Stimulated activated naive CD8-positive, alpha-beta T cell treated with anti-CD3 and anti-CD28 coated beads, Interleukin-15, Interleukin-2, amounts not matched to agents 100 ng/mL and 50 ng/mL, for 24 hours (primary cell): Measurements from ENCODE around the gene MISFA.
"Not testable (repeated sequence)": the region's sequence is repeated elsewhere in the genome, so short reads cannot be mapped to it uniquely, and the experiment has no call there.

ENCODE experiments used
- H3K27ac Mint-ChIP-seq: one replicate; pipeline ENCODE4 v1.8.0; 2021; ENCODE audit warnings: mild to moderate bottlenecking, mixed read lengths
- H3K27me3 Mint-ChIP-seq: one replicate; pipeline ENCODE4 v1.8.0; 2021; ENCODE audit warnings: mixed read lengths
- H3K36me3 Mint-ChIP-seq: one replicate; pipeline ENCODE4 v1.8.0; 2021; ENCODE audit warnings: low read depth, mixed read lengths
- H3K4me1 Mint-ChIP-seq: one replicate; pipeline ENCODE4 v1.8.0; 2021; ENCODE audit warnings: low read depth, mixed read lengths
- H3K4me3 Mint-ChIP-seq: one replicate; pipeline ENCODE4 v1.8.0; 2021; ENCODE audit warnings: mild to moderate bottlenecking, mixed read lengths
- H3K9me3 Mint-ChIP-seq: one replicate; pipeline ENCODE4 v1.8.0; 2021; ENCODE audit warnings: mixed read lengths

MISFA gene

DNA sequence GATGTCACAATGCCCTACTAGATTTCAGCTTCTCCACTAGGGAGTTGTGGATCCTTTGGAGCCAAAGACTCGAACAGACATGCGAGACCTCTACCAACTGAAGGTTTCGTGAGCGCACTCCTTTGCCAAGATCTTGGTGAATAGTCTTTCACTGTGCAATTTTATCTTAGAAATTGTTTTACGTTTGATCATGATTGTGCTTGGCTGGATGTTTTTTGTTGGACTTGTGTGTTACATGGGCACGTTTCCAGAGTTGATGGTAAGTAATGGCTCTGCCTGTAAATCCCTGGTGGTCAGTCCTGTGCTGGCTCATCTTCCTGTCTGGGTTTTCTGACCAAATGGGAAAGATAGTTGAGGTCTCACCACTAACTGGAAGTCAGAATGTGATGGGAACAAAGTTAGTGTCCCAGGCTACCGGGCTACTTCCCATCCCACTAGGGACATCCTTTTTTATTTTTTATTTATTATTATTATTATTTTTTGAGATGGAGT lies at the start of gene MISFA:
TSS of gene MISFA (plus strand) at position 51 of the 492 bp plus-strand sequence. CDS start at position 191, 140 bp downstream.
- no peaks in the 10 kb centered on the region for H3K36me3 Mint-ChIP-seq
- no peaks in the 10 kb centered on the region for H3K27me3 Mint-ChIP-seq
- no peak within 1 kb of the TSS for H3K27ac Mint-ChIP-seq
- no peaks in the 10 kb centered on the region for H3K9me3 Mint-ChIP-seq
- no peak within 1 kb of the TSS for H3K4me3 Mint-ChIP-seq
- H3K4me1 Mint-ChIP-seq, result no peaks in the 10 kb centered on the region

DNA sequence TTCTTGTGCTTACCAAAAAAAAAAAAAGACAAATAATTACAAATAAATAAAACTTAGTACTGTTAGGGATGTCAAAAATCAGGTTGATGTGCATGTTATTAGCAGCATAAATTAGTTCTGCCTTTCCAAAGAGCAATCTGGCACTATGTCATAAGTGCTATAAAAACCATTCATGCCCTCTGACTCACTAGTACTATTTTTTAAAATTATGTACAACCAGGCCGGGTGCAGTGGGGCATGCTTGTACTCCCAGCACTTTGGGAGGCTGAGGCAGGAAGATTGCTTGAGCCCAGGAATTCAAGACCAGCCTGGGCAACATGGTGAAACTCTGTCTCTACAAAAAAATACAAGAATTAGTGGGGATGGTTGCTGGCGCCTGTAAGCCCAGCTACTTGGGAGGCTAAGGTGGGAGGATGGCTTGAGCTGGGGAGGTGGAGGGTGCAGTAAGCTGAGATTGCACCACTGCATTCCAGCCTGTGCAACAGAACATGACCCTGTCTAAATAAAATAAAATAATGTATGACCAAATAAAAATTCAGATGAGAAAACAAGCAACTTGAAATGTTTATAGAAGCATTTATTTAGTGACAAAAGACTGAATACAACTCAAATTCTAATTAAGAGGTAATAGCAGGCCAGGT lies 36.4 kb upstream of the MISFA start:
- Mint-ChIP-seq H3K36me3 (peaks cover 17% of the 10 kb centered on the region), H3K4me3 (no peak overlapping the region), H3K27ac (no peak overlapping the region), H3K9me3 (no peaks in the 10 kb centered on the region), H3K27me3 (no peaks in the 10 kb centered on the region), H3K4me1 (no peaks in the 10 kb centered on the region)

DNA sequence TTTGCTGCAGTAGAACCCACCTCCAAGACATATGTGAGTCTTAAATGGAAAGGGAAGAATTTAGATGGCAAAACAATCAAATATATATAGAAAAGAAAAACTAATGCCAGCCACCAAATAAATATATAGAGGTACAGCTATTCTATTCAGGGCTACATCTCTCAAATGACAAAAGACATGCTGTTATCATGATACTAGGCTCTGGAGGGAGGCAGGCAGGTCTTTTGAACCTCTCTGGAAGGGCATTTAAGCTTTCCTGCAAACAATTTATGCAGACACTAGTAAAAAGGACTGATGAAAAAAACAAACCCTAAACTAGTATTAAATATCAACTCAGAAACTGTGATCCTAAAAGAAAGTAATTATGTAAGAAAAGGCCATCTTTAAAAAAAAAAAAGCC lies 35.4 kb upstream of the MISFA start:
- H3K9me3 Mint-ChIP-seq, result no peaks in the 10 kb centered on the region
- no peaks in the 10 kb centered on the region for H3K4me1 Mint-ChIP-seq
- H3K36me3 Mint-ChIP-seq, result peaks cover 18% of the 10 kb centered on the region
- no peak overlapping the region for H3K4me3 Mint-ChIP-seq
- H3K27me3 Mint-ChIP-seq, result no peaks in the 10 kb centered on the region
- H3K27ac Mint-ChIP-seq, result no peak overlapping the region

DNA sequence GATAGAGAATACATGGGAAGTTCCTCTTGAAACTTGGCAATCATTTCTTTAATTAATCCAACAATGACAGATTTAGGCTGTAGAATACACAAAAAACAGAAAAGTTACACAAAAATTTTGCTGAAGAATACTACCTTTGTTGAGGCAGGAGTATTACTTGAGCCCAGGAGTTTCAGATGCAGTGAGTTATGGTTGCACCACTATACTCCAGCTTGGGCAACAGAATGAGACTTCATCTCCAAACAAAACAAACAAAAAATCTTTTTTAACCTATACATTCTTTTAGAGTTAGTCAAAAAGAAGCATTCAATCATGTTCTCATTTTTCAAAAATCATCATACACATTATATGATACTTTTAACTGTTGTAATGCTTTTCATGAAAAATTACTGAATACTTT lies 33.2 kb upstream of the MISFA start:
- no peak overlapping the region for H3K27ac Mint-ChIP-seq
- H3K27me3 Mint-ChIP-seq, result no peaks in the 10 kb centered on the region
- no peaks in the 10 kb centered on the region for H3K4me1 Mint-ChIP-seq
- H3K4me3 Mint-ChIP-seq, result no peak overlapping the region
- H3K9me3 Mint-ChIP-seq, result no peaks in the 10 kb centered on the region
- H3K36me3 Mint-ChIP-seq, result peaks cover 33% of the 10 kb centered on the region

DNA sequence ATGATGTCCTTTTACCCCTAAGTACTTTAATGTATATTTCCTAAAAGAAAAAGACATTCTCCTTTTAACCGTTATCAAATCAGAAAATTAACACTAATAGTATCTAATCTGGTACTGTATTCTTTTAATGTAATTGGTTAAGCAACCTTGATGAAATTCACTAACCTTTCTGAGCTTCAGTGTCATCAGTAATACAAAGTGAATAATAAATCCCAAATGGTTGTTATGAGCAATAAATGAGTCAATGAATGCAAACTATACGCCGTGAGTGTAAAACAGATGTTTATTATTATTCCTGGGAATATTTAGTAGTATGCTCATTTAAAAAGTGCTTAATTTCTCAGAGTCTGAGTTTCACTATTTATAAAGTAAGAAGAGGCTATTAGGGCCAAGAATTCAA lies 32.5 kb upstream of the MISFA start:
- no peak overlapping the region for H3K4me3 Mint-ChIP-seq
- H3K27ac Mint-ChIP-seq, result no peak overlapping the region
- H3K36me3 Mint-ChIP-seq, result peaks cover 34% of the 10 kb centered on the region

DNA sequence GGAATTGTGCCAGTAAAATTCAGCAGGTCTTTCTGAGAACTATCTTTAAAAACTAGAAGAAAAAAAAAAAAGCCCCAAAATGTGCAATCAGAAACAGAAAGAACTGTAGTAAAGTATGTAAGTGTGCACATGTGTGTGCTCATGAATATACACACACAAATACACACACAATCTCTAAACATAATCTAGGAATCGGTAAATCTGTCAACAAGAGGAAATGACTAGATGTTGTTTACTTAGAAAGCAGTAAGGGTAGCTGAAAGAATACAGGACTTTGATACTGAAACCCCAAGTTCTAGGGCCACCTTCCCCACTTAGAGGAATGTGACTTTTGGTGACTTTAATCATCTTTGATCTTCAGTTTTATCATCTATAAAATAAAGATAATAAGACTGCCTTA lies 24.2 kb upstream of the MISFA start:
- Mint-ChIP-seq H3K27me3 (no peaks in the 10 kb centered on the region), H3K36me3 (peaks cover 45% of the 10 kb centered on the region), H3K9me3 (no peaks in the 10 kb centered on the region), H3K4me3 (no peak overlapping the region), H3K27ac (no peak overlapping the region), H3K4me1 (peaks cover 10% of the 10 kb centered on the region)

More for the DNA sequence above, 32.5 kb upstream of the MISFA start:
- Mint-ChIP-seq H3K4me1 (no peaks in the 10 kb centered on the region), H3K9me3 (no peaks in the 10 kb centered on the region), H3K27me3 (no peaks in the 10 kb centered on the region)

DNA sequence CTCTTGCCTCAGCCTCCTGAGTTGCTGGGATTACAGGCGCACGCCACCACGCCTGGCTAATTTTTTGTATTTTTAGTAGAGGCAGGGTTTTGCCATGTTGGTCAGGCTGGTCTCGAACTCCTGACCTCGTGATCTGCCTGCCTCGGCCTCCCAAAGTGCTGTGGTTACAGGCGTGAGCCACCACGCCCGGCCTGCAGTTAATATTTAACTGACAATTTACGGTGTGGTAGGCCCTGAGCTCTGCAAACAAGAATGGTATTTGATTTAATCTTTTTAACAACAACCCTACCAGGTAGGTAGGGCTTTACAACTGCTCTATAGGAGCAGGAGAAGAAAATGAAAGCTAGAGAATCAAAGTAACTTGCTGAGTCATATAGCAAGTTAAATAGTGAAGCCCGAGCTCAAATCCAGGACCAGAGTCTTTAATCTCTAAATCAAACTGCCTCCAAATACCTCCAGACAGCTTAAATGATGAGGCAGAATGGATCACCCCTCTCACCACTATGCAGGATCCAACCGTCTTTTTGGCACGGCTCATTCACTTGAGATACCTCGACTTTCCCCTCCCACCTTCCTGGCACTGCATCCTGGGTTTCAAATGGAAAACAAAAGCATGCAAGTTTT lies 20.5 kb upstream of the MISFA start:
- Mint-ChIP-seq H3K27me3 (no peaks in the 10 kb centered on the region), H3K4me1 (peaks cover 10% of the 10 kb centered on the region), H3K27ac (no peak overlapping the region), H3K4me3 (peak overlapping the region; percentile 27), H3K9me3 (no peaks in the 10 kb centered on the region), H3K36me3 (peaks cover 27% of the 10 kb centered on the region)

DNA sequence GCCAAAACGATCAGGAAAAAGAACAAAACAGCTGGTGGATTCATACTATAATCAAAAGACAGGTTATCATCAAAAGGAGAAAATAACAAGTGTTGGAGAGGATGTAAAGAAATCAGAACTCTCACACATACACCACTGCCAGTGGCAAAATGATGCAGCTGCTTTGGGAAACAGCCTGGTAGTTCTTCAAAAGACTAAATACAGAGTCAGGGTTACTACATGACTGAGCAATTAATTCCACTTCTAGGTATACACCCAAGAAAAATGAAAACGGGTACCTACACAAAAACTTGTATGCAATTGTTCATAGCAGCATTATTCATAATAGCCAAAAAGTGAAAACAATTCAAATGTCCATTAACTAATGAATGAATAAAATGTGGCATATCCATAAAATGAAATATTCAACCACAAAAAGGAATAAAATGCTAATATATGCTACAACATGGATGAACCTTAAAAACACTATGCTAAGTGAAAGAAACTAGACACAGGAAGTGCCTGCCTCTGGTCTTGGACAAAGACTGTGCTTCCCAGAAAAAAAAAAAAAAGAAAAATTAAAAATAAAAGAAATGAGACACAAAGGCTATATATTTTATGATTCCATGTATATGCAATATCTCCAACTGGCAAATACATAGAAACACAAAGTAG lies 19.3 kb upstream of the MISFA start:
- H3K9me3 Mint-ChIP-seq, result no peaks in the 10 kb centered on the region
- H3K4me1 Mint-ChIP-seq, result peaks cover 10% of the 10 kb centered on the region
- H3K36me3 Mint-ChIP-seq, result peaks cover 22% of the 10 kb centered on the region
- no peaks in the 10 kb centered on the region for H3K27me3 Mint-ChIP-seq
- H3K4me3 Mint-ChIP-seq, result no peak overlapping the region
- H3K27ac Mint-ChIP-seq, result no peak overlapping the region

DNA sequence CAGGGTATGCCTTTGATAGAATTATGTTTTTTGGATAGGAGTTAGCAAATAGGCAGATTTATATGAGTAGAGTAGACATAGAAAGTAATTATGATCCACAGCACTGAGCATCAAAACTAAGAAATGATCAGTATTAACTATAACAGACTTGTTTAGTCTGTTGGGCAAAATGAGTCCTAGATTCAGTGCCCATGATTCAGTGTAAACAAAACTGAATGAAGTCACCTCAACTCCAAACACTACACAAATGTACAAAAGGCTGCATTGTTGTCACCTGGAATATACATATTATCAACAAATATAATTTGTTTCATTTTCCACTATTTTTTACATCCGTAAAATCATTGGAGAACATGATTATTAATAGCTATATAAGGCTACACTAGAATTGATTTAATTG lies 17.8 kb upstream of the MISFA start:
- H3K9me3 Mint-ChIP-seq, result no peaks in the 10 kb centered on the region
- peaks cover 18% of the 10 kb centered on the region for H3K36me3 Mint-ChIP-seq
- H3K4me3 Mint-ChIP-seq, result no peak overlapping the region
- peaks cover 10% of the 10 kb centered on the region for H3K4me1 Mint-ChIP-seq
- no peak overlapping the region for H3K27ac Mint-ChIP-seq
- no peaks in the 10 kb centered on the region for H3K27me3 Mint-ChIP-seq

DNA sequence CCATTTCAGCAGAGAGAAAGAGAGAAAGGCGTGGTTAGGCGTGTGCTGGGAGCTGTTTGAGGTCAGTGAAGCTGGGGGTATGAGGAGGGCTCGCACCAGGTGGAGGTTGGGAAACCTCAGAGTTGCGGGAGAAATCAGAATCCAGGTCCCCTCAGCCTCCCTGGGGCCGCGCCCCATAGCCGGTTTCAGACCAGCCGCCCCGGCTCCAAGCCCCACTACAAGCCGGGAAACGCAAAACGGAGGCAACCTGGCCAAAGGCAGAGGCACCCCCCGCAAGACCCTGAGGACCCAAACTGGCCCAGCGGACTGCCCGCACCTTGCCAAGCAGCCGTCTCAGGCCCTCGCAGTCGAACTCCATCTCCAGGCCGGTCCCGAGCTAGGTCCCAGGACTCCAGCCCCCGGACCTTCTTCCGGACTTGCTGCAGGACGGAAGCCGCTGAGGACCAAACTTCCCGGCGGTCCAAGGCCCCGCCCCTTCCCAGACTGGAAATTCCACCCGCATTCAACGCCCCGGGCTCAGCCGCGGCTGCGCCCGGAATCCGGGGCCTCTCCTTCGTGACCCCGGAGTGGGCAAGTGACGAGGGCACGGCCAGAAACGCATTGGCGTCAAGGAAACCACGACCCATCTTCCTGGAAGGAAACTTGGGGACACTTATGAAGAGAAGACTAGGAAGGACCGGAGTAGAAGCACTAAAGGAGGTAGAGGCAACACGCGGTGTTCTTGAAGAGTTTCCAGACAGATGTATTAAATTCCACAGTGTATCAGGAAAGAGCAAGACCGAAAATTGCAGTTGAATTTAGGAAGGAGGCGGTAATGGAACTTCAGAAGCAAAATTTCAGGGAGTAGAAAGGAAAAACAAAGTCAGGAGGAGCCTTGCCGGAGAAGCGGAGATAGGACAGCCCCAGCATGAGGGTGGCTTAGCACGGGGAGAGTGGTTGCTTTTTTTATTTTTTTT lies 11.0 kb upstream of the MISFA start, which contains the start of gene UEVLD:
TSS of gene UEVLD (minus strand) at position 438 of the 956 bp plus-strand sequence. CDS start at position 358, 80 bp downstream.
- no peak within 1 kb of the TSS for H3K27ac Mint-ChIP-seq
- H3K36me3 Mint-ChIP-seq, result no peaks in the 10 kb centered on the region
- no peak within 1 kb of the TSS for H3K4me3 Mint-ChIP-seq
- H3K9me3 Mint-ChIP-seq, result no peaks in the 10 kb centered on the region
- H3K27me3 Mint-ChIP-seq, result no peaks in the 10 kb centered on the region
- H3K4me1 Mint-ChIP-seq, result no peaks in the 10 kb centered on the region

DNA sequence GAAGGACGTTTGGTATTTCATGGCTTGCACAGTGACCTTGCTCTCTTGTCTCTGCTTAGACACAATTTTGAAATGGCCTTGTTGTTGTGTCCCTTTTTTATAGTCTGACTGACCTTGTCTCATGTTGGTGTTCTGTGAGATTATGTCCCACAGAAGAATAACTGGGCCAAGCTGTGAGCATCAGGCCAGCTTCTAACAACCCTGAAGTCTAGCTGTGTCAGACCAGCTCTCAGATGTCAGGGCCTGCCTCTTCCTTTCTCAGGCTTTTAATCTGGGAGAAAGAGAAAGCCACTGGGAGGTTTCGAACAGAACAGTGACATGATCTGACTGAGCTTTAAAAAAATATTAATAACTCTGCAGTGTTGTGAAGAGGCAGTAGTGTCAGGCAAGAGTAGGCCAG lies 9.0 kb upstream of the MISFA start:
- H3K27me3 Mint-ChIP-seq, result no peaks in the 10 kb centered on the region
- no peaks in the 10 kb centered on the region for H3K4me1 Mint-ChIP-seq
- H3K36me3 Mint-ChIP-seq, result no peaks in the 10 kb centered on the region
- no peaks in the 10 kb centered on the region for H3K9me3 Mint-ChIP-seq
- peak overlapping the region; percentile 56 for H3K27ac Mint-ChIP-seq
- H3K4me3 Mint-ChIP-seq, result peak overlapping the region; percentile 17

DNA sequence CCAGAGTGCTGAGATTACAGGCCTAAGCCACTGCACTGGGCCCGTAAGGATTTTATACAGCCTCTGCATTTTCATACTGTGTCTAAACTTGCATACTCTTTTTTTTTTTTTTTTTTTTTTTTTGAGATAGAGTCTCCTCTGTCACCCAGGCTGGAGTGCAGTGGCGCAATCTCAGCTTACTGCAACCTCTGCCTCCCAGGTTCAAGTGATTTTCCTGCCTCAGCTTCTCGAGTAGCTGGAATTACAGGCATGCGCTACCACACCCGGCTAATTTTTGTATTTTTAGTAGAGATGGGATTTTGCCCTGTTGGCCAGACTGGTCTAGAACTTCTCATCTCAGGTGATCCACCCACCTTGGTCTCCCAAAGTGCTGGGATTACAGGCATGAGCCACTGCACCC lies 5.5 kb upstream of the MISFA start:
- not testable (repeated sequence) for H3K27me3 Mint-ChIP-seq, H3K9me3 Mint-ChIP-seq, H3K4me1 Mint-ChIP-seq, H3K27ac Mint-ChIP-seq, H3K36me3 Mint-ChIP-seq, H3K4me3 Mint-ChIP-seq

DNA sequence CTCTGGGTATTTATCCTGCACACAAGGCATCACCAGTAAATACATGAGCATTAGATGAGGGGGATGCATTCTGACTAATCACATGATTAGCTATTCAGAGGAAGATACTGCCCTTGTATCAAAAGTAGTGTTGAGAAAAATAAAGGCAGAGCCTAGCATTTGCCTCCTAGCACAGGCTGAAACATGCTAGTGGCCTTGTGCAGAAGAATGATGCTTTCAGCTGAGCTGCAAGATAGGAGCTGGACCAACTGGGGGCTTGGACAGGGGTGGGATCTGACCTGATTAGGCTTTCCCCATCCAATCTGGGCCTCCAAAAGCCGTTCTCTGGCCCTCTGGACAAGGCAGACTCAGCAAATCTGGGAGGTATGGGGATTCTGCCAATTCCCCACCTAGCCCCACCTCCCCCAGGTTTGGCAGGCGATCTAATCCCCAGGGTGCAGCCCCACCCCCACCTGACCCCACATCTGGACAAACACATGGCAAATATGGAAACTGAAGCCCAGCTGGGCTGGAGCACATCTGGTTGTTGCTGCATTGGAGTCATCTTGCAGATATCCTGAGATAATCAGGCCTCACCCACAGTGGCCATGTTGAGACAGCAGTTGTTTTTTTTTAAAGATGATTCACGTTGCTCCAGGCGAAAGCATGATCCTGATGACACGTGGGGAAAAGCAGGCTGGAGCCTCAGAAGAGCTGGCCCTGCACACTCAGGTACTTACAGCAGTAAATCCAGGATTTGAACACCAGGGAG lies 4.4 kb upstream of the MISFA start:
- no peaks in the 10 kb centered on the region for H3K4me1 Mint-ChIP-seq
- no peaks in the 10 kb centered on the region for H3K9me3 Mint-ChIP-seq
- no peaks in the 10 kb centered on the region for H3K27me3 Mint-ChIP-seq
- H3K4me3 Mint-ChIP-seq, result no peak overlapping the region
- H3K36me3 Mint-ChIP-seq, result no peaks in the 10 kb centered on the region
- H3K27ac Mint-ChIP-seq, result no peak overlapping the region

DNA sequence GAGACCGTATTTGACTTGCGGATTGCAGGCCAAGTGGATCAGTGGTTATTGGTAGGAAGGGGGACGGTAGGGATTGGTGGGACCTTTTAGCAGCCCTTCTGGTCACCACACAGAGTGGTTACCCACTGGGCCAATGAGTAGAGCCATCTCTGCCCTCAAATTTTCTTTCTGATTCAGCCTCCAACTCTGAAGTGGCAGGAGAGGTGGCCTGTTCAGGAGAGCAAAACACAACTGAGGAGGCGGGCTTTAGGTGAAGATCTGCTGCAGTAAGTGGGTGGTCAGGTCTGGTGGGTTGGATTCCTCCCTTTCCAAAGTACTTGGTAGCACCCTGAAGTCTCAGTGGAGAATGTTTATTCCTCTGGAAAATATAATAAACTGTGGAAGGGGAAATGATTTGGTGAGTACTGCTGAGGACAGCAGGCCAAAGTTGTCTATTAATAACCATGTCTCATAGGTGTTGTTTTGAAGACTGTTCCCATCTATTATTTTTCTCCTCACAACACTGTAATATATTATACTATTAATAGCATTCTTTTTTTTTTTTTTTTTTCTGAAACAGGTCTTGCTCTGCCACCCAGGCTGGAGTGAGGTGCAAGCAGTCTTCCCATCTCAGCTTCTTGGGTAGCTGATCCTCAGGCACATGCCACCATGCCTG lies 1.5 kb downstream of the MISFA start:
- no peak overlapping the region for H3K27ac Mint-ChIP-seq
- no peaks in the 10 kb centered on the region for H3K9me3 Mint-ChIP-seq
- H3K36me3 Mint-ChIP-seq, result no peaks in the 10 kb centered on the region
- no peaks in the 10 kb centered on the region for H3K4me1 Mint-ChIP-seq
- no peak overlapping the region for H3K4me3 Mint-ChIP-seq
- no peaks in the 10 kb centered on the region for H3K27me3 Mint-ChIP-seq
